HCT116 (cell line): ENCODE measurements around the gene GEMIN5. TPM values are rescaled to one million over a fixed set of nuclear protein-coding genes. Genes with fewer than 3 reads are reported as not detected.

Experiments
- ATAC-seq: fragments of 200-7000 bp; cut with Tn5 transposase; 2 replicates; pipeline ENCODE4 v1.9.1; 2020; ENCODE audit warnings: mild to moderate bottlenecking, moderate library complexity
- BruUV-seq: library from RNA; stranded (reverse); fragments of 400-500 nt; replicated peaks from 2 replicates; lab custom pipeline; 2021; lab: Mats Ljungman, UMichigan
- CTCF ChIA-PET: fragments of 300-600 bp; sonication (Branson Sonifier 250); formaldehyde crosslinking; loops from one replicate; lab custom pipeline; 2021; ENCODE audit warnings: antibody characterized with exemption; lab: Charles Lee
- POLR2A ChIA-PET: fragments of 300-600, 350-600 bp; sonication (Branson Sonifier 250); formaldehyde crosslinking; loops from one replicate; lab custom pipeline; 2021; ENCODE audit warnings: antibody characterized with exemption; lab: Charles Lee
- RAD21 ChIA-PET, 2 experiments: fragments of 300-600 bp; sonication (Branson Sonifier 250); formaldehyde crosslinking; loops; one replicate each; lab custom pipeline; 2023; ENCODE audit warnings: low total read pairs in 2 of 2; ENCODE audit not compliant: uncharacterized antibody in 2 of 2, unreplicated experiment in 2 of 2, low non-redundant PET in 1 of 2; lab: Charles Lee
- DNase-seq: peaks from one replicate; pipeline ENCODE4 v3.0.0-alpha.2; 2010; ENCODE audit warnings: low read depth, low spot score
- H2AFZ ChIP-seq: fragments of 200-600 bp; shearing (Covaris generic), sonication (generic); 2 replicates; pipeline ENCODE4 v1.6.1; 2017; ENCODE audit warnings: low read depth, mixed run types, mixed read lengths, antibody characterized with exemption, low read length; ENCODE audit not compliant: poor library complexity, severe bottlenecking
- H3K27ac ChIP-seq: 2 replicates; pipeline ENCODE4 v1.5.1; 2012; ENCODE audit warnings: low read depth, low read length
- H3K27me3 ChIP-seq: fragments of 200-600 bp; sonication (generic); 2 replicates; pipeline ENCODE4 v1.6.1; 2016; ENCODE audit warnings: mixed run types, low read length, mixed read lengths; ENCODE audit not compliant: insufficient read depth
- H3K36me3 ChIP-seq, 2 experiments: fragments of 200-500 bp in 1 of 2; fragments of 200-600 bp in 1 of 2; sonication (Bioruptor generic) in 1 of 2; sonication (generic) in 1 of 2; 2 replicates each; pipeline versions ENCODE4 v1.5.1 to v1.6.1; 2014 to 2016; ENCODE audit warnings: low read length in 2 of 2, inconsistent platforms in 1 of 2, mixed read lengths in 1 of 2, mixed run types in 1 of 2; ENCODE audit not compliant: insufficient read depth in 2 of 2, control insufficient read depth in 1 of 2
- H3K4me1 ChIP-seq, 2 experiments: fragments of 200-600 bp in 1 of 2; sonication (generic) in 1 of 2; 2 replicates each; pipeline versions ENCODE4 v1.5.1 to v1.6.1; 2012 to 2017; ENCODE audit warnings: low read length in 2 of 2, inconsistent platforms in 1 of 2, mild to moderate bottlenecking in 1 of 2, mixed read lengths in 1 of 2, mixed run types in 1 of 2, moderate library complexity in 1 of 2; ENCODE audit not compliant: insufficient read depth in 2 of 2, control insufficient read depth in 1 of 2
- H3K4me2 ChIP-seq: fragments of 200-600 bp; sonication (generic); 2 replicates; pipeline ENCODE4 v1.6.1; 2017; ENCODE audit warnings: mixed run types, low read length, mixed read lengths
- H3K4me3 ChIP-seq, 2 experiments: fragments of 200-600 bp in 1 of 2; sonication (generic) in 1 of 2; replicated peaks in 1 of 2; 2 replicates each; pipeline ENCODE4 v1.5.1; 2011 to 2016; ENCODE audit warnings: low read length in 2 of 2, control low read depth in 1 of 2, low read depth in 1 of 2, mild to moderate bottlenecking in 1 of 2, mixed read lengths in 1 of 2, mixed run types in 1 of 2
- H3K79me2 ChIP-seq: fragments of 200-600 bp; sonication (generic); 2 replicates; pipeline ENCODE4 v1.6.1; 2017; ENCODE audit warnings: mild to moderate bottlenecking, mixed run types, low read length, moderate library complexity, mixed read lengths; ENCODE audit not compliant: insufficient read depth
- H3K9ac ChIP-seq: fragments of 200-600 bp; sonication (generic); 2 replicates; pipeline ENCODE4 v1.6.1; 2016; ENCODE audit warnings: low read length, mixed read lengths
- H3K9me2 ChIP-seq: fragments of 200-600 bp; sonication (generic), shearing (Covaris generic); 2 replicates; pipeline ENCODE4 v1.6.1; 2017; ENCODE audit warnings: mixed run types, mild to moderate bottlenecking, moderate library complexity; ENCODE audit not compliant: insufficient read depth
- H3K9me3 ChIP-seq, 2 experiments: fragments of 200-500 bp in 1 of 2; fragments of 200-600 bp in 1 of 2; sonication (Bioruptor generic) in 1 of 2; sonication (generic) in 1 of 2; 2 replicates each; pipeline ENCODE4 v1.6.1; 2014 to 2017; ENCODE audit warnings: low read length in 2 of 2, mixed read lengths in 2 of 2, inconsistent platforms in 1 of 2, low read depth in 1 of 2, mild to moderate bottlenecking in 1 of 2, mixed run types in 1 of 2, moderate library complexity in 1 of 2; ENCODE audit not compliant: control insufficient read depth in 1 of 2, insufficient read depth in 1 of 2
- H4K20me1 ChIP-seq: fragments of 200-600 bp; sonication (generic), shearing (Covaris generic); 2 replicates; pipeline ENCODE4 v1.6.1; 2017; ENCODE audit warnings: mixed run types, mild to moderate bottlenecking, moderate library complexity; ENCODE audit not compliant: insufficient read depth
- CEBPB ChIP-seq: IDR thresholded peaks from 2 replicates; pipeline ENCODE4 v1.6.1; 2012; ENCODE audit warnings: low read depth
- ELF1 ChIP-seq: IDR thresholded peaks from 2 replicates; pipeline ENCODE4 v1.6.1; 2012; ENCODE audit warnings: low read depth, borderline replicate concordance
- JUND ChIP-seq: IDR thresholded peaks from 2 replicates; pipeline ENCODE4 v1.6.1; 2012
- POLR2A ChIP-seq: IDR thresholded peaks from 2 replicates; pipeline ENCODE4 v1.7.0; 2011; ENCODE audit warnings: borderline replicate concordance; ENCODE audit not compliant: insufficient read depth, insufficient read length; ENCODE audit errors: extremely low read depth
- POLR2AphosphoS5 ChIP-seq: IDR thresholded peaks from 2 replicates; pipeline ENCODE4 v1.6.1; 2011; ENCODE audit warnings: mild to moderate bottlenecking, low read depth, low read length, moderate library complexity
- RAD21 ChIP-seq: IDR thresholded peaks from 2 replicates; pipeline ENCODE4 v1.6.1; 2012; ENCODE audit warnings: low read depth, mild to moderate bottlenecking
- REST ChIP-seq: IDR thresholded peaks from 2 replicates; pipeline ENCODE4 v1.6.1; 2012; ENCODE audit warnings: low read depth
- TCF7L2 ChIP-seq: IDR thresholded peaks from 2 replicates; pipeline ENCODE4 v1.7.0; 2011; ENCODE audit warnings: borderline replicate concordance, inconsistent platforms; ENCODE audit not compliant: insufficient read depth, insufficient read length; ENCODE audit errors: extremely low read depth
- YY1 ChIP-seq: IDR thresholded peaks from 2 replicates; pipeline ENCODE4 v1.6.1; 2011; ENCODE audit warnings: low read length, low read depth, moderate library complexity, mild to moderate bottlenecking; ENCODE audit not compliant: insufficient replicate concordance; ENCODE audit errors: extremely low read depth
- ZBTB33 ChIP-seq: IDR thresholded peaks from 2 replicates; pipeline ENCODE4 v1.6.1; 2011; ENCODE audit warnings: mild to moderate bottlenecking, low read length, moderate library complexity; ENCODE audit not compliant: insufficient replicate concordance; ENCODE audit errors: extremely low read depth
- ZNF274 ChIP-seq: fragments of 200-500 bp; sonication (Bioruptor generic); IDR thresholded peaks from 2 replicates; pipeline ENCODE4 v1.6.1; 2014; ENCODE audit warnings: mild to moderate bottlenecking, low read depth, low read length, inconsistent platforms
- intact Hi-C: fragments of 100-400 bp; cut with micrococcal nuclease; formaldehyde crosslinking; loops from 2 replicates; pipeline ENCODE4 v1.10.0; 2022
- total RNA-seq: library from RNA; stranded (reverse); gene quantifications from one replicate; pipeline ENCODE4 v1.2.1, GENCODE V29; 2021; ENCODE audit not compliant: unreplicated experiment
- TF ChIP-seq, protein P1 (sequence below), 3 experiments: fragments of 200-600 bp in 1 of 3; sonication (generic) in 1 of 3; IDR thresholded peaks in 2 of 3; conservative IDR thresholded peaks in 1 of 3; 2 replicates each; pipeline ENCODE4 v1.5.1; 2012 to 2017; ENCODE audit warnings: low read depth in 2 of 3, low read length in 2 of 3, antibody characterized with exemption in 1 of 3, borderline replicate concordance in 1 of 3, control low read depth in 1 of 3, mild to moderate bottlenecking in 1 of 3, mixed read lengths in 1 of 3, mixed run types in 1 of 3, moderate library complexity in 1 of 3; ENCODE audit not compliant: insufficient read depth in 1 of 3

Gene GEMIN5
- total RNA-seq, 1 experiment from 2014 or later, result 35.9 TPM

GRCh38 chr5:154892369-154892771 lies 45.6 kb downstream of the GEMIN5 start (continued):
- no peak for TF ChIP-seq ZBTB33
- no peak for TF ChIP-seq YY1

DNA sequence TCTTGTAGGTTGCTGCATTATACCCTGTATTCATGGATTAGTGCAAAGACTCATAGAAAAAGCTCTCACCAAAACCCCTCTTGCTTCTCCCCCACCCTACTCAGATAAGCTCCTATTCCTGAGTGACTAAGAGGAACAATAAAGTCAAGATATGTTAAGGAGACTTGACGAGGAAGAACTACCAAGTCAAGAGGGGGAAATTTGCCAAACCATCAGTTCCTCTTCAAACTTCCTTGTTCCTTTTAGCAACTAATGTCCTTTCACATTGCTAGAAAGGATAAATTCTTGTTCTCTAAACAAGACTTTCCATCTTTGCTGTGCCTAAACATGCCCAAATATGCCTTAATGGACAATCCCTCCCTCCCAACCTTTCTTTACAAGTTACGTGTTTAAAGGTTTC lies 52.6 kb downstream of the GEMIN5 start:
- ChIA-PET POLR2A (no interaction called here), RAD21 (no interaction called here), CTCF (no interaction called here)
- Histone ChIP-seq H3K9me2 (no peaks in the 10 kb centered on the region), H3K4me1 (no peaks in the 10 kb centered on the region), H4K20me1 (no peaks in the 10 kb centered on the region), H3K9ac (no peak overlapping the region), H2AFZ (no peak overlapping the region), H3K4me2 (no peak overlapping the region), H3K4me3 (no peak overlapping the region), H3K79me2 (no peaks in the 10 kb centered on the region), H3K36me3 (peaks cover 25 to 53% of the 10 kb centered on the region in 2 experiments; a peak in 3 of 4 replicates), H3K9me3 (peaks cover 5 to 16% of the 10 kb centered on the region in 2 experiments; a peak in 3 of 4 replicates), H3K27ac (no peak overlapping the region), H3K27me3 (no peaks in the 10 kb centered on the region)
- TF ChIP-seq POLR2AphosphoS5 (no peak), POLR2A (no peak), CEBPB (no peak), RAD21 (no peak), JUND (no peak), TCF7L2 (no peak), REST (no peak), ZNF274 (no peak), ELF1 (no peak), ZBTB33 (no peak), YY1 (no peak)
- TF ChIP-seq, protein P1, sequence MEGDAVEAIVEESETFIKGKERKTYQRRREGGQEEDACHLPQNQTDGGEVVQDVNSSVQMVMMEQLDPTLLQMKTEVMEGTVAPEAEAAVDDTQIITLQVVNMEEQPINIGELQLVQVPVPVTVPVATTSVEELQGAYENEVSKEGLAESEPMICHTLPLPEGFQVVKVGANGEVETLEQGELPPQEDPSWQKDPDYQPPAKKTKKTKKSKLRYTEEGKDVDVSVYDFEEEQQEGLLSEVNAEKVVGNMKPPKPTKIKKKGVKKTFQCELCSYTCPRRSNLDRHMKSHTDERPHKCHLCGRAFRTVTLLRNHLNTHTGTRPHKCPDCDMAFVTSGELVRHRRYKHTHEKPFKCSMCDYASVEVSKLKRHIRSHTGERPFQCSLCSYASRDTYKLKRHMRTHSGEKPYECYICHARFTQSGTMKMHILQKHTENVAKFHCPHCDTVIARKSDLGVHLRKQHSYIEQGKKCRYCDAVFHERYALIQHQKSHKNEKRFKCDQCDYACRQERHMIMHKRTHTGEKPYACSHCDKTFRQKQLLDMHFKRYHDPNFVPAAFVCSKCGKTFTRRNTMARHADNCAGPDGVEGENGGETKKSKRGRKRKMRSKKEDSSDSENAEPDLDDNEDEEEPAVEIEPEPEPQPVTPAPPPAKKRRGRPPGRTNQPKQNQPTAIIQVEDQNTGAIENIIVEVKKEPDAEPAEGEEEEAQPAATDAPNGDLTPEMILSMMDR (IDR thresholded peaks at IDR 0.05 in 2 of 3, conservative IDR thresholded peaks at IDR 0.05 in 1 of 3; ENCODE audit: borderline replicate concordance in 1 of 3, insufficient read depth in 1 of 3, low read depth in 2 of 3, low read length in 2 of 3), result no peak
- BruUV-seq, result no TSS peak
- ATAC-seq, result no peak
- intact Hi-C loops, result no loop called here
- no peak for DNase-seq
